ENCODE data around the gene MRPL49. TPM values are rescaled to one million over a fixed set of nuclear protein-coding genes. Genes with fewer than 3 reads are reported as not detected.

The MRPL49 gene
- total and polyA plus RNA-seq, 2 of the 13 experiments (the other 11 are each of a cell fraction or from before 2014, with no cell fraction given), result 39.2 to 53.3 TPM

GRCh38 chr11:65136515-65137096, 14.5 kb downstream of the MRPL49 start:
- no peak for TF ChIP-seq EP300 (IDR thresholded peaks at IDR 0.05; ENCODE audit: low read depth in 2 of 2, low read length in 2 of 2)
- TF ChIP-seq EP300 (CRISPR knock-in tag; IDR thresholded peaks at IDR 0.05; ENCODE audit: borderline replicate concordance), result no peak
- TF ChIP-seq E2F1 (CRISPR knock-in tag; IDR thresholded peaks at IDR 0.05), result no peak
- no peak for TF ChIP-seq TRIM22 (IDR thresholded peaks at IDR 0.05)
- no peak for TF ChIP-seq MXI1 (IDR thresholded peaks at IDR 0.05; ENCODE audit: borderline replicate concordance, low read depth, low read length)
- TF ChIP-seq ZNF768 (CRISPR knock-in tag; IDR thresholded peaks at IDR 0.05), result no peak
- TF ChIP-seq GPN1 (CRISPR knock-in tag; IDR thresholded peaks at IDR 0.05; ENCODE audit: borderline replicate concordance), result no peak
- ATAC-seq (no peak), FAIRE-seq (no peak), DNase-seq (ENCODE audit: low spot score) (no peak)
- H3K4me1 ChIP-seq (ENCODE audit: insufficient read depth, low read length), result peaks cover 38% of the 10 kb centered on the region
- H3K4me2 ChIP-seq (ENCODE audit: low read depth, low read length), result no peak overlapping the region
- H3K9me3 ChIP-seq (ENCODE audit: low read length), result no peaks in the 10 kb centered on the region
- H3K9ac ChIP-seq (ENCODE audit: insufficient read depth, low read depth, low read length), result no peak overlapping the region
- H2AFZ ChIP-seq (ENCODE audit: low read length), result no peak overlapping the region
- peaks cover 13% of the 10 kb centered on the region for H4K20me1 ChIP-seq (ENCODE audit: insufficient read depth, low read length)
- in situ Hi-C loops (cut with HindIII; ENCODE audit: extremely low pct_ligation_motif_present, low pct_unique_long_range_greater_than_20kb) (no loop called here), intact Hi-C loops (cut with micrococcal nuclease; ENCODE audit: unreplicated experiment) (no loop called here)
- BruUV-seq (replicated peaks), result no TSS peak
- no peaks in the 10 kb centered on the region; a peak in 1 of 5 replicates for H3K27me3 ChIP-seq (ENCODE audit: control insufficient read depth in 1 of 2, insufficient read depth in 2 of 2, low read length in 2 of 2)
- POLR2A ChIA-PET, result interaction anchor here (1.1 to 5.1 kb wide), 5 partner anchors 11 to 44 kb away, joined by 5 to 105 read pairs (median 85); partner anchors contain the start of genes CAPN1, FAU, MRPL49 and SPDYC
- no peak overlapping the region for H3K27ac ChIP-seq (ENCODE audit: extremely low read length, insufficient read depth, low read length)
- H3K36me3 ChIP-seq (replicated peaks in 1 of 2; ENCODE audit: control insufficient read depth in 1 of 2, insufficient read depth in 2 of 2, low read length in 2 of 2), result peaks cover 5 to 15% of the 10 kb centered on the region in 2 experiments; a peak in 4 of 5 replicates
- WGBS (ENCODE audit: low lambda C conversion rate), result 94% methylated on average over 15 of the region's 15 CpGs
- peaks cover 24% of the 10 kb centered on the region for H3K79me2 ChIP-seq (ENCODE audit: insufficient read depth, low read length)
- CTCF ChIA-PET (ENCODE audit: low intra/inter-chr PET ratio, low total read pairs), result no interaction called here
- no peak overlapping the region for H3K4me3 ChIP-seq (replicated peaks in 1 of 3; ENCODE audit: insufficient read depth in 1 of 3, low read depth in 2 of 3, low read length in 3 of 3)

Data from HepG2 (cell line).